K562 (cell line): ENCODE results near the gene CCDC171. TPM values are rescaled to one million over a fixed set of nuclear protein-coding genes. Genes with fewer than 3 reads are reported as not detected.

ENCODE experiments used
- SETDB1 ChIP-seq: IDR thresholded peaks from one replicate; pipeline ENCODE4 v1.6.1; 2012; ENCODE audit warnings: low read length, control low read depth, inconsistent platforms
- SNRNP70 ChIP-seq: fragments of 200-400 bp; formaldehyde crosslinking; optimal IDR thresholded peaks from 2 replicates; pipeline ENCODE3; 2017; ENCODE audit warnings: low read depth, low read length
- ZC3H4 ChIP-seq: sonication (generic); formaldehyde crosslinking; IDR thresholded peaks from 2 replicates; pipeline ENCODE4 v1.9.0; 2021; ENCODE audit warnings: missing genetic modification reagents, borderline replicate concordance
- polyA plus RNA-seq, 8 experiments: library from polyadenylated mRNA; depleted of rRNA in 4 of 8; stranded (reverse) in 5 of 8; unstranded in 3 of 8; fragments of >200 nt; fragmentation: Nextera tagmentation in 2 of 8; fragmentation: Illumina TruSeq in 1 of 8; extraction: Ambion mirVana in 2 of 8; extraction: Trizol in 1 of 8; gene quantifications; 2 replicates each; pipeline versions ENCODE4 v1.2.1 to v1.2.3, GENCODE V29; 2011 to 2014; ENCODE audit warnings: inconsistent platforms in 1 of 8, missing spikeins in 1 of 8
- total RNA-seq, 7 experiments: library from RNA; depleted of rRNA in 6 of 7; stranded (reverse); fragments of >200 nt in 6 of 7; fragmentation: Illumina TruSeq in 2 of 7; extraction: Trizol in 2 of 7; gene quantifications; 2 replicates each; pipeline versions ENCODE4 v1.2.1 to v1.2.3, GENCODE V29; 2011 to 2021; ENCODE audit warnings: low replicate concordance in 1 of 7
- TF ChIP-seq, protein P1 (sequence below): fragments of 200-600 bp; sonication (generic); IDR thresholded peaks from one replicate; pipeline ENCODE4 v1.6.1; 2012; ENCODE audit warnings: mild to moderate bottlenecking, low read depth, low read length, inconsistent platforms

Gene CCDC171
- total and polyA plus RNA-seq, 9 of the 15 experiments (the other 6 are each of a cell fraction or from before 2014, with no cell fraction given) = 0.08 to 3.8 (median 0.27) TPM

DNA sequence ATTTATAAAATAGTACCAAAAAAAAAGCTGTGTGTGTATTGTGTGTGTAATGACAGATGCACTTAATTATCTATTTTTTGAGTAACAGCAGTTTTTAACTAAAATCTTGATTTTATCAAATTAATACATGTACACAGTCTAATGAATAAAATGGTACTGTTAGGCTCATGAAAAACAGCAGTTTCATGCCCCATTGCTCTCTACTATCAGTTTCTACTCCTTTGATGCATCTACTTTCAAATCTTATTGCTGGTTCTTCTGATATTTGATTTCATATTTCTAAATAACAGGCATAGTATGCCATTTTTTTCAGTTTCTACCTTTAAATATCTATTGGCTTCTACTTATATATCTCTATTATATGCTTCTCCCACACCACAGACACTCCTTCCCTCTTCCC is 117.4 kb downstream of the CCDC171 start (continued):
- TF ChIP-seq, protein P1, sequence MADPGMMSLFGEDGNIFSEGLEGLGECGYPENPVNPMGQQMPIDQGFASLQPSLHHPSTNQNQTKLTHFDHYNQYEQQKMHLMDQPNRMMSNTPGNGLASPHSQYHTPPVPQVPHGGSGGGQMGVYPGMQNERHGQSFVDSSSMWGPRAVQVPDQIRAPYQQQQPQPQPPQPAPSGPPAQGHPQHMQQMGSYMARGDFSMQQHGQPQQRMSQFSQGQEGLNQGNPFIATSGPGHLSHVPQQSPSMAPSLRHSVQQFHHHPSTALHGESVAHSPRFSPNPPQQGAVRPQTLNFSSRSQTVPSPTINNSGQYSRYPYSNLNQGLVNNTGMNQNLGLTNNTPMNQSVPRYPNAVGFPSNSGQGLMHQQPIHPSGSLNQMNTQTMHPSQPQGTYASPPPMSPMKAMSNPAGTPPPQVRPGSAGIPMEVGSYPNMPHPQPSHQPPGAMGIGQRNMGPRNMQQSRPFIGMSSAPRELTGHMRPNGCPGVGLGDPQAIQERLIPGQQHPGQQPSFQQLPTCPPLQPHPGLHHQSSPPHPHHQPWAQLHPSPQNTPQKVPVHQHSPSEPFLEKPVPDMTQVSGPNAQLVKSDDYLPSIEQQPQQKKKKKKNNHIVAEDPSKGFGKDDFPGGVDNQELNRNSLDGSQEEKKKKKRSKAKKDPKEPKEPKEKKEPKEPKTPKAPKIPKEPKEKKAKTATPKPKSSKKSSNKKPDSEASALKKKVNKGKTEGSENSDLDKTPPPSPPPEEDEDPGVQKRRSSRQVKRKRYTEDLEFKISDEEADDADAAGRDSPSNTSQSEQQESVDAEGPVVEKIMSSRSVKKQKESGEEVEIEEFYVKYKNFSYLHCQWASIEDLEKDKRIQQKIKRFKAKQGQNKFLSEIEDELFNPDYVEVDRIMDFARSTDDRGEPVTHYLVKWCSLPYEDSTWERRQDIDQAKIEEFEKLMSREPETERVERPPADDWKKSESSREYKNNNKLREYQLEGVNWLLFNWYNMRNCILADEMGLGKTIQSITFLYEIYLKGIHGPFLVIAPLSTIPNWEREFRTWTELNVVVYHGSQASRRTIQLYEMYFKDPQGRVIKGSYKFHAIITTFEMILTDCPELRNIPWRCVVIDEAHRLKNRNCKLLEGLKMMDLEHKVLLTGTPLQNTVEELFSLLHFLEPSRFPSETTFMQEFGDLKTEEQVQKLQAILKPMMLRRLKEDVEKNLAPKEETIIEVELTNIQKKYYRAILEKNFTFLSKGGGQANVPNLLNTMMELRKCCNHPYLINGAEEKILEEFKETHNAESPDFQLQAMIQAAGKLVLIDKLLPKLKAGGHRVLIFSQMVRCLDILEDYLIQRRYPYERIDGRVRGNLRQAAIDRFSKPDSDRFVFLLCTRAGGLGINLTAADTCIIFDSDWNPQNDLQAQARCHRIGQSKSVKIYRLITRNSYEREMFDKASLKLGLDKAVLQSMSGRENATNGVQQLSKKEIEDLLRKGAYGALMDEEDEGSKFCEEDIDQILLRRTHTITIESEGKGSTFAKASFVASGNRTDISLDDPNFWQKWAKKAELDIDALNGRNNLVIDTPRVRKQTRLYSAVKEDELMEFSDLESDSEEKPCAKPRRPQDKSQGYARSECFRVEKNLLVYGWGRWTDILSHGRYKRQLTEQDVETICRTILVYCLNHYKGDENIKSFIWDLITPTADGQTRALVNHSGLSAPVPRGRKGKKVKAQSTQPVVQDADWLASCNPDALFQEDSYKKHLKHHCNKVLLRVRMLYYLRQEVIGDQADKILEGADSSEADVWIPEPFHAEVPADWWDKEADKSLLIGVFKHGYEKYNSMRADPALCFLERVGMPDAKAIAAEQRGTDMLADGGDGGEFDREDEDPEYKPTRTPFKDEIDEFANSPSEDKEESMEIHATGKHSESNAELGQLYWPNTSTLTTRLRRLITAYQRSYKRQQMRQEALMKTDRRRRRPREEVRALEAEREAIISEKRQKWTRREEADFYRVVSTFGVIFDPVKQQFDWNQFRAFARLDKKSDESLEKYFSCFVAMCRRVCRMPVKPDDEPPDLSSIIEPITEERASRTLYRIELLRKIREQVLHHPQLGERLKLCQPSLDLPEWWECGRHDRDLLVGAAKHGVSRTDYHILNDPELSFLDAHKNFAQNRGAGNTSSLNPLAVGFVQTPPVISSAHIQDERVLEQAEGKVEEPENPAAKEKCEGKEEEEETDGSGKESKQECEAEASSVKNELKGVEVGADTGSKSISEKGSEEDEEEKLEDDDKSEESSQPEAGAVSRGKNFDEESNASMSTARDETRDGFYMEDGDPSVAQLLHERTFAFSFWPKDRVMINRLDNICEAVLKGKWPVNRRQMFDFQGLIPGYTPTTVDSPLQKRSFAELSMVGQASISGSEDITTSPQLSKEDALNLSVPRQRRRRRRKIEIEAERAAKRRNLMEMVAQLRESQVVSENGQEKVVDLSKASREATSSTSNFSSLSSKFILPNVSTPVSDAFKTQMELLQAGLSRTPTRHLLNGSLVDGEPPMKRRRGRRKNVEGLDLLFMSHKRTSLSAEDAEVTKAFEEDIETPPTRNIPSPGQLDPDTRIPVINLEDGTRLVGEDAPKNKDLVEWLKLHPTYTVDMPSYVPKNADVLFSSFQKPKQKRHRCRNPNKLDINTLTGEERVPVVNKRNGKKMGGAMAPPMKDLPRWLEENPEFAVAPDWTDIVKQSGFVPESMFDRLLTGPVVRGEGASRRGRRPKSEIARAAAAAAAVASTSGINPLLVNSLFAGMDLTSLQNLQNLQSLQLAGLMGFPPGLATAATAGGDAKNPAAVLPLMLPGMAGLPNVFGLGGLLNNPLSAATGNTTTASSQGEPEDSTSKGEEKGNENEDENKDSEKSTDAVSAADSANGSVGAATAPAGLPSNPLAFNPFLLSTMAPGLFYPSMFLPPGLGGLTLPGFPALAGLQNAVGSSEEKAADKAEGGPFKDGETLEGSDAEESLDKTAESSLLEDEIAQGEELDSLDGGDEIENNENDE = no peak
- TF ChIP-seq SETDB1 = no peak
- no peak for TF ChIP-seq SNRNP70
- no peak for TF ChIP-seq ZC3H4 (CRISPR knock-in tag)
